Motor neuron (in vitro differentiated cells): Measurements from ENCODE around the gene NRL. TPM values are rescaled to one million over a fixed set of nuclear protein-coding genes. Genes with fewer than 3 reads are reported as not detected.
"Not testable (repeated sequence)": the region's sequence is repeated elsewhere in the genome, so short reads cannot be mapped to it uniquely, and the experiment has no call there.

Source experiments
- ATAC-seq, 8 experiments: fragments of 200-7000 bp; cut with Tn5 transposase; replicated peaks in 6 of 8; 2 replicates each; pipeline ENCODE4 v1.8.0; 2021; ENCODE audit warnings: mild to moderate bottlenecking in 8 of 8, moderate library complexity in 8 of 8
- H3K27ac ChIP-seq, 2 donors: fragments of 250-450 bp; sonication (Bioruptor Pico); 2 replicates each; pipeline ENCODE4 v1.9.0; 2021; ENCODE audit warnings: antibody characterized with exemption in 2 of 2, mild to moderate bottlenecking in 2 of 2, moderate library complexity in 1 of 2
- H3K4me1 ChIP-seq, 2 donors: fragments of 250-450 bp; sonication (Bioruptor Pico); replicated peaks in 1 of 2; 2 replicates each; pipeline ENCODE4 v1.6.1; 2021; ENCODE audit warnings: antibody characterized with exemption in 2 of 2, mild to moderate bottlenecking in 2 of 2, moderate library complexity in 1 of 2
- H3K4me3 ChIP-seq, 5 donors: fragments of 250-450 bp; sonication (Bioruptor Pico); 2 replicates each; pipeline ENCODE4 v1.9.0; 2021; ENCODE audit warnings: antibody characterized with exemption in 5 of 5, mild to moderate bottlenecking in 5 of 5, moderate library complexity in 4 of 5
- WGBS, 10 experiments: fragments of 450-650 bp; shearing (Covaris generic); methylation state at CpG; one replicate each; pipeline ENCODE4 v1.0.0; 2022; 5-methylcytosine and 5-hydroxymethylcytosine counted together
- in situ Hi-C, 9 experiments: fragments of 400-800 bp; cut with MboI; loops; one replicate each; pipeline ENCODE4 v1.15.0; 2021; ENCODE audit warnings: low sequenced_read_pairs in 9 of 9, low pct_unique_long_range_greater_than_20kb in 2 of 9; ENCODE audit not compliant: unreplicated experiment in 9 of 9
- total RNA-seq, 8 experiments: library from RNA; unstranded; fragments of 300-600 nt; gene quantifications; 2 replicates each; pipeline versions ENCODE4 v1.2.3 to v1.2.4, GENCODE V29; 2022

Gene NRL
- total RNA-seq, 8 experiments from 2014 or later, result 1.1 to 2.6 (median 2.1) TPM

DNA sequence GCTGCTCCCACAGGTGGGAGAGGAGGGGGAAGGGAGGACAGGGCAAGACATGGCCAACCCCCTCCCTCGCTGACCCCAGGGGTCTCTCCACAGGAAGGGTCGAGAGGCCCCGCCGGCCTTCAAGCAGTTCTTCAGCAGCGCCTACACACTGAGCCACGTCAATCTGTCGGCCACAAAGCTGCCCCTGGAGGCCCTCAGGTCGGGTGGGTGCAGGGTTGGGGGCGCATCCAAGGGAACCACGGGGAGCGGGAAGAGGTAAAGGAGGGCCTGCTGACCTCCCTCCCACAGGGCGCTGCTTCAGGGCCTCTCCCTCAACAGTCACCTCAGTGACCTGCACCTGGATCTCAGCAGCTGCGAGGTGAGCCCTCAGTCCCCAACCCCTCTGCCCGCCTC, 56.9 kb downstream of the NRL start:
- ATAC-seq, result peak in 6 of 8 experiments; percentile 6 to 45 (median 36)
- no peak overlapping the region for H3K4me3 ChIP-seq
- in situ Hi-C loops, result no loop called here
- no peak overlapping the region for H3K27ac ChIP-seq
- WGBS, 10 experiments, result 0 to 57% methylated on average over 1 of the region's 14 CpGs; no CpG with 5 or more reads in 8 of the 10 experiments
- H3K4me1 ChIP-seq, result peaks cover 8 to 13% of the 10 kb centered on the region in 2 donors

DNA sequence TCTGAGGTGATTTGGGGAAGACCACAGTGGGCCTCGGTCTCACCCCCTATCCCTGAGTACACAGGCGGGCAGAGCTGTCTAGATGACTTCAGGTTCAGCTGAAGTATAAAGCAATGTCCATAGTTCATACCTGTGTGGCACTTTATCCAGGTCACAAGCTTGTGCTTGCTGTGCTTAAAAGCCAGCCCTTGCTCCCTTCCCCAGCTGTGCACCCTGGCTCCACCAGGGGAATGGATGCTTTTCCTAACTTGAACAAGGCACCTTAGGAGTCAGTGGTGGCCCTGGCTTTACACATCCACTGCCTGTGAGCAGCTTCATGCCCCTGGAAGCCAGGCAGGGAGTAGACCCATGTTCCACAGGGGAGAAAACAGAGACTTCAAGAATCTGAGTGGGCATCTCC, 57.5 kb downstream of the NRL start:
- in situ Hi-C loops, result no loop called here
- Histone ChIP-seq H3K4me3 (no peak overlapping the region), H3K27ac (no peak overlapping the region), H3K4me1 (peaks cover 10 to 17% of the 10 kb centered on the region in 2 donors)
- no peak for ATAC-seq
- WGBS, 10 experiments, result 31 to 83% (median 73%) methylated on average over 1 to 2 of the region's 2 CpGs; no CpG with 5 or more reads in 6 of the 10 experiments

DNA sequence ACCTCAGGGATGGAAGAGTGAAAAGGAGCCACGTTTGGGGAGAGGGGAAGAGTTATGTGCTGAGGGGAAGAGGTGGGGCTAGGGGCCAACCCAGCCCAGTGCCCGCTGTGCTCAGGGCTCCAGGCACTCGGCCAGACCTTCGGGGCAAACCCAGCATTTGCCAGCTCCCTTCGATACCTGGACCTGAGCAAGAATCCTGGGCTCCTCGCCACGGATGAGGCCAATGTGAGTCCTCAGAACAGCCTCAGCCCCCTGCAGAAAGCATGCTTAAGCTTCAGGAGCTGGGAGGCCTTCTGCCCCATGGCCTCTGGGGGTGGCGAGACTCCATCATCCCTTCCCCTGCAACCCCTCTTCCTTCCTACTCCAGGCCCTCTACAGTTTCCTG, 58.0 kb downstream of the NRL start:
- WGBS, 10 experiments, result 0 to 73% (median 46%) methylated on average over 1 to 3 of the region's 8 CpGs; no CpG with 5 or more reads in 6 of the 10 experiments

DNA sequence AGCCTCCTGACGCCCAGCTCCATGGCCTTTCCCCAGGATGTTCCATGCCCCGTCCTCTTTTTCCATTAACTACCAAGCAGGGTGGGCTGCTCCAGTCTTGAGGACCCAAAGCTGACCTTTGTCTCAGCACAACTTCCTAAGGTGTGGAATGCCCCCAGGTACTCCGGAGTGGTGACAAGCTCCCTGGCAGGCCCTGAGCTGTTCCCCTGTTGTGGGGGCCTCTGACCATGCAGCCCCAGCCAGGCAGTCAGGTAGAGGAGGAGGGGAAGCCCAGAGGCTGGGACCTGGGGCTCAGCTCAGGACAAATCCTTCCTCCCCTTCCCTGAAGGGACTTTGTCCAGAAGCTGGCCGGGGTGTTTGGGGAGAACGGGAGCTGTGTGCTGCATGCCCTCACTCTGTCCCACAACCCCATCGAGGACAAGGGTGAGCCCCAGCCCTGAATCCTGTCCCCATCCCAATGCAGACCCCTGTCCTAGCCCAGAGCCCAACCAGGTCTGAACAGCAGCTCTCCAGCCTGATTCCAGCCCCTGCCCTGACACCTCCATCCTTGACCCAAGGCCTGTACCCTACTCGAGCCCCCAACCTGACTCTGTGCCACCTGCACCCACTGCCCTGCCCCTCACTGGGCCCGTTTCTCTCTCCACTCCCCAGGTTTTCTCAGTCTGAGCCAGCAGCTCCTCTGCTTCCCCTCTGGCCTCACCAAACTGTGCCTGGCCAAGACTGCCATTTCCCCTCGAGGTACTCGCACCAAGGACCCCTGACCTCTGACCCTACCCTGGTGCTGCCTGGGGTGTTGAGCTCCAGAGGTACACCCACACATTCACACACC, 58.6 kb downstream of the NRL start:
- in situ Hi-C loops, result no loop called here
- Histone ChIP-seq H3K27ac (no peak overlapping the region), H3K4me1 (peaks cover 12 to 17% of the 10 kb centered on the region in 2 donors), H3K4me3 (no peak overlapping the region)
- WGBS, 10 experiments, result 57 to 100% (median 76%) methylated on average over 1 to 4 of the region's 10 CpGs; no CpG with 5 or more reads in 6 of the 10 experiments
- ATAC-seq, result no peak

More for the DNA sequence above, 58.0 kb downstream of the NRL start:
- in situ Hi-C loops, result no loop called here
- ATAC-seq, result no peak
- Histone ChIP-seq H3K4me1 (peaks cover 10 to 17% of the 10 kb centered on the region in 2 donors), H3K27ac (no peak overlapping the region), H3K4me3 (no peak overlapping the region)

DNA sequence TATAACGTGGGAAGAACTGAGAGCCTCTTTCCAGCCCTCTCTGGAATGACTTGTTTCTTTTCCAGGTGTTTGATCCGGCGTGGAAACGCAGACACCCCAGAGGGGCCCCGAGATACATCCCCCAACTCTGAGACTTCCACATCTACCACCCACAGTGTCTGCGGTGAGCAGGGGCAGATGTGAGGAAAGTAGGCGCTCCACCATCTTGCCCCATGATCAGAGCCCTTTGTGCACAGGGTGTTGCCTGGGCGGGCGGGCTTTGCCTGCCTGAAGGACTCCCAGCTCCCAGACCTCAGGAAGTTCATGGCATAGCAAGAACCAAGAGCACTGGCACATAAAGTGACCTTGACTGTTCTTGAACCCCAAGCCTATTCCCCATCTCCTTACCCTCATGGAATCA, 60.1 kb downstream of the NRL start:
- WGBS, 10 experiments, result 20 to 100% (median 76%) methylated on average over 1 to 6 of the region's 9 CpGs; no CpG with 5 or more reads in 6 of the 10 experiments
- no peak overlapping the region for H3K27ac ChIP-seq
- in situ Hi-C loops, result no loop called here
- no peak for ATAC-seq
- peaks cover 15 to 17% of the 10 kb centered on the region in 2 donors for H3K4me1 ChIP-seq
- H3K4me3 ChIP-seq, result no peak overlapping the region

DNA sequence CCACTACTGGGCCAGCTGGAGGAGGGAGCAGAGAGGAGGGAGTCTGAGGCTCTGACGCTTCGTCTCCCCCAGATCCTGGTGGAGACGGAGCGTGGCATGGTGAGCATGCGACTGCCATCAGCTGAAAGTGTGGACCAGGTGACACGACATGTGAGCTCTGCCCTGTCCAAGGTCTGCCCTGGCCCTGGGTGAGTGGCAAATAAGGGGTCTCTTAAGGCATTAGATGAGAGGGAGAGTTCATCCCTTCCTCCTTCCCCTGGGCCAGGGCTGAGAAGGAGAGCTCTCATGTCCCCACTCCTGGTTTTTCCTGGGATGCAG, 60.5 kb downstream of the NRL start:
- ATAC-seq, result no peak
- 80 to 89% (median 81%) methylated on average over 3 to 6 of the region's 6 CpGs; no CpG with 5 or more reads in 7 of the 10 experiments for WGBS, 10 experiments
- Histone ChIP-seq H3K27ac (no peak overlapping the region), H3K4me1 (peaks cover 15 to 17% of the 10 kb centered on the region in 2 donors), H3K4me3 (no peak overlapping the region)
- in situ Hi-C loops, result no loop called here

DNA sequence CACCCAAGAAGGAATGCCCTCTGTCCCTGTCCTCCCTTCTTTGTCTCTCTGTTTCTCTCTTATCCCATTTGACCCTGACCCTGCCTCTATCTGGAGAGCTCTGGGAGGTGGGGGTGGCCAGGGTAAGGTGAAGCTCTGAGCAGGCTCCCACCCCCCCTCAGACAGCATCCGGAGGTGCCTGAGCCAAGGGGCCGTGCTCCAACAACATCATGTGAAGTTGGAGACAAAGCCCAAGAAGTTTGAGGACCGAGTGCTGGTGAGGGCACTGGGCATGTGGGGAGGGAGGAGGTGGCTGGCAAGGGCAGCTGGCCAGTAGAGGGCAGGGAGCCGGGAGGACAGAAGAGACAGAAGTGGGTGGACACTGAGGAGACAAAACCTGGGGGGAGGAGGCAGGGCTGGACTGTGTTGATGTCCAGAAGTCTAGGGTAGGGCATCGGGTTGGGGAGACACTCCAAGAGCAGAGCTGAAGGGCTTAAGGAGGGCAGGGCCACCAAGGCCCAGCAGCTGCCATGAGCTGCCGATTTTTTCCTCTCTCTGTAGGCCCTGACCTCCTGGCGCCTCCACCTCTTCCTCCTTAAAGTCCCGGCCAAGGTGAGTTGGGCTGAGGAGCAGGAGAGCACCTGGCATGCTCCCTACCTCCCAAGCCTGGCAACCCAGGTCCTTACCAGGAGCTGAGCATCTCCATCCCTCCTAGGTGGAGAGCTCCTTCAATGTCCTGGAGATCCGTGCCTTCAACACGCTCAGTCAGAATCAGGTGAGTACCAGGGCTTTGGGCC, 61.0 kb downstream of the NRL start:
- in situ Hi-C loops, result no loop called here
- WGBS, 10 experiments, result 41 to 100% (median 88%) methylated on average over 1 to 4 of the region's 10 CpGs; no CpG with 5 or more reads in 3 of the 10 experiments
- no peak for ATAC-seq
- peaks cover 13 to 15% of the 10 kb centered on the region in 2 donors for H3K4me1 ChIP-seq
- no peak overlapping the region for H3K4me3 ChIP-seq
- no peak overlapping the region for H3K27ac ChIP-seq

DNA sequence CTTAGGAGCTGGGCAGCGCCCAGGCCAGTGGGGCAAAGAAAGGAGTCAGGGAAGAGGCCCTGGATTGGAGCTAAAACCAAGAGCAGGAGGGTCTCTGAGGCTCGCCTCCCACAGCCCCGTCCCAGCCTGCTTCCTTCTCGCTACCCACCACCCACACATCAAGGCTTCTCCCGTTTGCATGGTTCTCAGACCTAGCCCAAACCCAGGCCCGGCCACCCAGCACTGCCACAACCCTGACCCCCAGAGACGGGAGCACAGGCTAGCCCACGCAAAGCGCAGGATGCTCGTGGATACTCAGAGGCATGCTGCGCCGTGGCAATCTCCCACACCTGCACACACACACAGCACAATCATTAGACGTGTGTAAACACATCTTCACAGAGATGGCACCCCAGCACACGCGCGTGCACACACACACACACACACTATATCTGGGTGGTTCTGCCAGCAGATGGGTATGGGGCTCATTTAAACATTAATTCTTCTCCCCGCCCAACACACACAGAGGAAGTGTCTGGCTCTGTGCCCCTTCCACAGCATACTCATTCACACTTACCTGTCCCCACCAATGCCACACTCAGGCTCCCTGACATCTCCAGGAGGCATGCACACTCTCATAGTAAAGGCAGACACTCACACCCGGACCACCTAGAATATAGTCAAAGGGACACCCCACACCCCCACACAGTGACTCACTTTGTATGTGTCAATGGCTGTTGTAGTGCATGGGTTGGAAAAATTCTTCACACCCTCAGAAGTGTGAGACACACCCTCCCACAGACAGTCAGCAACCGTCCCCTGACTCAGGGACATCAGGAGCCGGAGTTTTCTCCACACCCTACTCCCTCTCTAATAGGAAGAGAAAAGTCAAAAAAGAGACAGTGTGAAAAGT, 61.8 kb downstream of the NRL start:
- H3K4me3 ChIP-seq, result peak overlapping the region; percentile 55 to 91 (median 60)
- 17 to 100% (median 74%) methylated on average over 1 to 7 of the region's 20 CpGs; no CpG with 5 or more reads in 4 of the 10 experiments for WGBS, 10 experiments
- ATAC-seq, result peak in 2 of 8 experiments; percentile 16 to 20
- peak overlapping the region; percentile 83 to 89 for H3K27ac ChIP-seq
- in situ Hi-C loops, result no loop called here
- peaks cover 9 to 12% of the 10 kb centered on the region in 2 donors for H3K4me1 ChIP-seq

DNA sequence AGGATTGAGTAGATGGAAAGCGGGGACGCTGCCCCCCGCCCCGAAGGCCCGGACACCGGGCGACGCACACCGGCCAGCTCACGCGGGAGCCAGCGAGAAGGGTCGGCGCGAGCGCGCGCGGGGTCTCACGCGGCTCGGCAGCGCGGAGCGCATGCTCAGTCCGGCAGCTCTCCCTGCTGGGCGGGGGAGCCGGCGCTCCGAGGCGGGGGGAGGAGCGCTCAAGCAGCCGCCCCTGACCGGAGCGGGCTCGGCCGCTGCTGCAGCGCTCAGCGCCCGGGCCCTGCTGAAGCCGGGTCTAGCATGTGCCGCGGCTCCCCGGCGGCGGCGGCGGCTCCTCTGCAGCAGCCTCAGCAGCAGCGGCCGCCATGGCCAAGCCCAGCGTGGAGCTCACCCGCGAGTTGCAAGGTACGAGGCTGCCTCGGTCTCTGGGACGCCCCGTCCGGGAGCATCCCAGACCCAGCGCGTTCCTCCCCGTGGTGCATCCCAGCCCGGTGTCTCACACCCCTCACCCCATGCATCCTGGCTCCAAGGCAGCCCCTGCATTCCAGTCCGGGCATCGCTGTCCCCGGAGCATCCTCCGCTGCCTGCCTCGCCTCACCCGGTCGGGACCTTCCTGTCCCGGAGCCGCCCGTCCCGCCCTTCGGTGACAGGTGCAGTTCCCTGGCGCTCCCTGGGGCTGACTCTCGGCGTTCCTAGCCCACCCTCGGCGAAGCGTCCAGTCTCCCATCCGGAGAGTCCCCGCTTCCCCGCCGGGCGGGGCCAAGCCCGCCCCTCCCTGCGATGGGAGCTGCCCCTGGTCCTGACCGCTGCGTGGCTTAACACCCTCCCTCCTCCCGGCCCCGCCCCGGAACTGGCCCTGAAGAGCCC, 62.7 kb downstream of the NRL start, which contains the start of gene CARMIL3:
CARMIL3 (plus strand) TSS at position 221 of the 867 bp plus-strand sequence; CDS start at position 366, 145 bp downstream.
- in situ Hi-C loops, result no loop called here
- peak within 1 kb of the TSS; percentile 55 to 91 (median 60) for H3K4me3 ChIP-seq

DNA sequence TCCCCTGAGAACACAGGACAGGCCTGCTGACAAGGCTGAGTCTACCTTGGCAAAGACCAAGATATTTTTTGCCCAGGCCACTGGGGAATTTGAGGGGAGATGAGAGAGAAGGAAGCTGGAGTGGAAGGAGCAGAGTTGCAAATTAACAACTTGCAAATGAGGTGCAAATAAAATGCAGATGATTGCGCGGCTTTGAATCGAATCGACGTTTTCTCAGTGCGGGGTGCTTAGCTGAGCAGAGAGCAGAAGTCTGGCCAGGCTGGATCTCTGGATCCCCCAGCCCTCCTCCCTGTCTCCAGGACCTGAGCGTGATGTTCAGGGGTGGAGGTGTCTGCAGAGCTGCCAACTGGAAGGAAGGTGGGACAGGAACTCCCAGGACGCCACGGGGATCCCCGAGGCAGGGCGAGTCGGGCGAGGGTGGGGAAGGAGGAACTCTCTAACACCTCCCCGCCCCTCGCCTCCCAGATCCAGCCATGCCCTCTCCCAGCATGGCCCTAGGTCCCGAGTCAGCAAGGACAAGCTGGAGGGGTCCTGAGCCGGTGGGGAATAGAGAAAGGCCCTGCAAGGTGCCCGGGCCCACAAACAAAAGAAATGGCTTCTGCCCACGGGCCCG, 63.5 kb downstream of the NRL start:
- peak; percentile 48 to 67 (median 60) for ATAC-seq
- Histone ChIP-seq H3K27ac (peak overlapping the region; percentile 83 to 89), H3K4me3 (peak overlapping the region; percentile 55 to 91 (median 60)), H3K4me1 (peaks cover 9 to 12% of the 10 kb centered on the region in 2 donors)
- in situ Hi-C loops, result no loop called here
- WGBS, 10 experiments, result 0 to 50% (median 16%) methylated on average over 2 to 3 of the region's 20 CpGs; no CpG with 5 or more reads in 6 of the 10 experiments

More for the DNA sequence above, 62.7 kb downstream of the NRL start, which contains the start of gene CARMIL3:
- 0 to 20% (median 1%) methylated on average over 1 to 10 of the region's 92 CpGs; no CpG with 5 or more reads in 6 of the 10 experiments for WGBS, 10 experiments
- Histone ChIP-seq H3K27ac (peak within 1 kb of the TSS; percentile 83 to 89), H3K4me1 (peaks cover 9 to 12% of the 10 kb centered on the region in 2 donors)
- ATAC-seq, result peak; percentile 71 to 89 (median 86)

DNA sequence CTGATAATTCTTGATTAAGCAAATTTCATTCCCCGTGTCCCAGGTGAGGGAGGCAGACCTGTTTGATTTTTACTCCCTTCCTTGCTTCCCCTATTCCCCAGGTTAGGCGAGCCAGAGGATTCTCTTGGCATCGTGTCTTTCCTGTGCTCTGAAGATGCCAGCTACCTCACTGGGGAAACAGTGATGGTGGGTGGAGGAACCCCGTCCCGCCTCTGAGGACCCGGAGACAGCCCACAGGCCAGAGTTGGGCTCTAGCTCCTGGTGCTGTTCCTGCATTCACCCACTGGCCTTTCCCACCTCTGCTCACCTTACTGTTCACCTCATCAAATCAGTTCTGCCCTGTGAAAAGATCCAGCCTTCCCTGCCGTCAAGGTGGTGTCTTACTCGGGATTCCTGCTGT, 64.0 kb downstream of the NRL start:
- in situ Hi-C loops, H3K27ac ChIP-seq, ATAC-seq: not testable (repeated sequence)
- 63 to 100% (median 100%) methylated on average over 1 to 4 of the region's 8 CpGs; no CpG with 5 or more reads in 6 of the 10 experiments for WGBS, 10 experiments
- peaks cover 9 to 12% of the 10 kb centered on the region in 2 donors for H3K4me1 ChIP-seq
- peak overlapping the region in 2 of 5 donors; percentile 55 to 69 for H3K4me3 ChIP-seq
